Measurements from ENCODE around the gene HBP1. TPM values are rescaled to one million over a fixed set of nuclear protein-coding genes. Genes with fewer than 3 reads are reported as not detected.

The HBP1 gene
- total RNA-seq = 10 to 100 TPM; 57.6 to 67.7 (median 66.9) TPM

DNA sequence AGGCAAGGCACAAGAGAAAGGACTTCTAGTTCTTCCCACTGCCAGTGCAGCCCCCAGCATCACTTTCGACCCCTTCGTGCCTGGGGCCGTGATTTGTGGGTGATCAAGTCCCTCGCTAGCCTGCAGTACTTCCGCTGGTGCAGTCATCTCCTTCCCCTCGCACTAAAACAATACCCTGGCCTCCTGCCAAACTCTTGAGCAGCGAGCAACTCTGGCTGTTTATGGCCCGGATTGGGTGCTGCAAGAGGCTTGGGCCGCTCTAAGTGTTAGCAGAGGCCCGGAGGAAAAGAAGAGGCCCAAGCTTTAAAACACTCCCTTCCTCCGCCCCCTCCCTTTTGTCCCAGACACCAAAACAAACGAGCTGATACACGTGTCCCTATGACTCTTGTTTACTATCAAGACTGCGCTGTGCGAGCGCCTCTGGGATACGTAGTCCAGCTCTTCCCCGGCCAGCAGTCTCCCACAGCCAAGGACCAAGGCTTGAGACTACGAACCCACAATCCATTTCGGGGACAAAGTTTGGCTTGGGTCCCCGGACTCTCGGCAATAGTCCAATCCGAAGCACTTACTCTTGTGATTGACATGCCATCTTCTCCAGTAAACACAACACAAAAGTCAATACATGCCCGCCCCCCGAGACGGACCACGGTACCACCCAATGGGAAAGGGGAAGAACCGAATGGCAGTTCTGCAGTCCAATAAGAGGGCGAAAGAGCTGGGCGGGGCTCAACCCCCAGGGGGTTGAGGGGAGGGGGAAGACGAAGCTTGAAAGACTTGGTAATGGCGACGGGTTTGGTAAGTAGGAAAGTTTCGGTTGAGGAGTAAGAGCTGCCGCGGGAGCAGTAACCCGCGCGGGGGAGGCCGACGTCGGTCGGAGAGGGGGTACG, at the start of gene HBP1:
HBP1 (plus strand) TSS at position 771 of the 887 bp plus-strand sequence. CDS start 10,891 bp downstream, outside the sequence.
- H3K36me3 ChIP-seq = peaks cover 0 to 4% (median 0%) of the 10 kb centered on the region in 3 donors
- DNase-seq = peak; percentile 97 to 99 (median 99)
- TF ChIP-seq POLR2A (IDR thresholded peaks at IDR 0.05) (peak; percentile 60 to 72), CTCF (IDR thresholded peaks at IDR 0.05) (no peak)
- peak within 1 kb of the TSS; percentile 69 to 96 (median 94) for H3K4me3 ChIP-seq
- H3K27me3 ChIP-seq = no peaks in the 10 kb centered on the region
- peaks cover 0 to 34% (median 2%) of the 10 kb centered on the region in 4 donors for H3K4me1 ChIP-seq
- no peaks in the 10 kb centered on the region for H3K9me3 ChIP-seq
- peak within 1 kb of the TSS; percentile 97 to 100 (median 98) for H3K27ac ChIP-seq

GRCh38 chr7:107119376-107120105, 49.3 kb upstream of the HBP1 start:
- Histone ChIP-seq H3K36me3 (no peaks in the 10 kb centered on the region), H3K4me1 (no peaks in the 10 kb centered on the region), H3K27me3 (no peaks in the 10 kb centered on the region), H3K9me3 (no peaks in the 10 kb centered on the region), H3K4me3 (no peak overlapping the region), H3K27ac (peak overlapping the region in 1 of 4 donors; percentile 12)
- TF ChIP-seq CTCF (IDR thresholded peaks at IDR 0.05) (no peak), POLR2A (IDR thresholded peaks at IDR 0.05) (no peak)
- DNase-seq = no peak

DNA sequence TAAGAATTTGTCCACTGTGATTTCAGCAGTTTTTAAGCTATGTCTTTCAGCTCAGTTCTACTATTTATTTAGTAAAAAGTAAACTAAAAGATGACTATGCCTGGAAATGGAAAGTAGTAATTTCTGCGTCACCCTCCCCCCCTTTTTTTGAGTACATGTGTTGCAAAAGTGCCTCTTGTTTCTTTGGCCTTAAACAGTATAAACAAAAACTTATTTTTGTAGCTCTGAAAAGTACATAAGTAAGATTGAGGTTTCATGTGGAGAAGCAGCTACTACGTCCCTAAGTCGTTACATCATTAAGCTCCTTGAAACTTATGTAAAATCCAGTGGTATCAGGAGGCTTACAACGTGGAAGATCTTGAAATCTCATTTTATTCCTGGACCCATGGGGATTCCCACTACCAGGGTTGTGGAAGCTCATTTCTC, 46.3 kb upstream of the HBP1 start:
- Histone ChIP-seq H3K4me1 (peaks cover 0 to 3% (median 0%) of the 10 kb centered on the region in 4 donors), H3K27me3 (no peaks in the 10 kb centered on the region), H3K36me3 (no peaks in the 10 kb centered on the region), H3K4me3 (no peak overlapping the region), H3K27ac (peak overlapping the region in 3 of 4 donors; percentile 28 to 59 (median 38)), H3K9me3 (no peaks in the 10 kb centered on the region)
- no peak for TF ChIP-seq CTCF (IDR thresholded peaks at IDR 0.05)
- no peak for TF ChIP-seq POLR2A (IDR thresholded peaks at IDR 0.05)
- DNase-seq = no peak

DNA sequence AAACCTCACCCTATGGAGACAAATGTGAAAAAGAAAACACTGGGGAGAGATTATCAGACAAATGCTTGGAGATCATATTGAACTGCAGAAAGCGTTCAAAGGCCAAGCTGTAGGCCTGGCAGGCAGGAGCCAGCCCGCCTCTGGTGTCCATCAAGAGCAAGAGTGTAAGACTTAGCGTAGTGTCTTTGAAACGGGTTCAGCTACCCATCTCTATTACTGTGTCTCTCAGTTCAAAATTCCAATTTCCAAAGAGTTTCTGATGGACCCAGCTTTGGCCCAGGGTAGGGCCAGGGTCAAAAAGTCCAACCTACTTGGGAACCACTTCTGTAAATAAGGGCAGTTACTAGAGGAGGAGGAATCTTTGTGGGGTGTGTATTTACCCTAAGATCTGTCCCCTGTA, 45.4 kb upstream of the HBP1 start:
- Histone ChIP-seq H3K27me3 (no peaks in the 10 kb centered on the region), H3K27ac (peak overlapping the region in 1 of 4 donors; percentile 38), H3K9me3 (no peaks in the 10 kb centered on the region), H3K4me1 (peaks cover 0 to 3% (median 0%) of the 10 kb centered on the region in 4 donors), H3K36me3 (no peaks in the 10 kb centered on the region), H3K4me3 (no peak overlapping the region)
- TF ChIP-seq POLR2A (IDR thresholded peaks at IDR 0.05) (no peak), CTCF (IDR thresholded peaks at IDR 0.05) (no peak)
- DNase-seq = no peak

DNA sequence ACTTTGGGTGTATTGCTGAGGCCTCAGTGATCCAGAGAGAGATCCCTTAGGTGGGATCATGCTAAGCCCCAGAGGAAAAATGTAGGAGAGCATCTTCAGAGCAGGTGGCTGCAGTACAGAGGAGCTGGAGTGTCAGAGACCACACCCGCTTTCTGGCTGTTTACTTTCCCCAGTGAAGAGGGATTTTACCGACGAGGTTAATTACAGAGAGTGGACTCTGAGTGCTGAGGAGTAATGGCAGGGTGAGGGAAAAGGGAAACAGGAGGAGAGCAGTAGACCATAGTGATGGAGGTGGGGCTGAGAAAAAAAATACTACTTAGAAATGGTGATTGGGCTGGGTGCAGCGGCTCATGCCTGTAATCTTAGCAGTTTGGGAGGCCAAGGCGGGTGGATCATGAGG, 43.3 kb upstream of the HBP1 start:
- DNase-seq = no peak
- TF ChIP-seq CTCF (IDR thresholded peaks at IDR 0.05) = no peak
- no peak for TF ChIP-seq POLR2A (IDR thresholded peaks at IDR 0.05)
- Histone ChIP-seq H3K4me3 (no peak overlapping the region), H3K36me3 (no peaks in the 10 kb centered on the region), H3K27ac (peak overlapping the region in 2 of 4 donors; percentile 15 to 70), H3K9me3 (no peaks in the 10 kb centered on the region), H3K27me3 (no peaks in the 10 kb centered on the region), H3K4me1 (peaks cover 0 to 3% (median 0%) of the 10 kb centered on the region in 4 donors)

All from Peyer's patch (tissue), 4 donors.